OCI-LY3 (cell line): Measurements from ENCODE around the gene RSPH6A.

Experiments
- H2AFZ ChIP-seq: fragments of 200-600, 300-600 bp; shearing (Covaris generic); 2 replicates; pipeline ENCODE4 v1.6.0; 2014; ENCODE audit warnings: antibody characterized with exemption, low read depth, low read length
- H3K27ac ChIP-seq: fragments of 200-600, 300-600 bp; sonication (generic); 2 replicates; pipeline ENCODE4 v1.5.1; 2014; ENCODE audit warnings: mild to moderate bottlenecking, low read length, moderate library complexity, mixed read lengths
- H3K27me3 ChIP-seq: fragments of 200-600, 300-600 bp; sonication (generic); 2 replicates; pipeline ENCODE4 v1.6.1; 2014; ENCODE audit warnings: low read depth, low read length, mixed read lengths
- H3K36me3 ChIP-seq: fragments of 200-600, 300-600 bp; sonication (generic); replicated peaks from 2 replicates; pipeline ENCODE3; 2014; ENCODE audit warnings: low read depth, low read length, mixed read lengths
- H3K4me1 ChIP-seq: fragments of 300-600, 200-600 bp; sonication (generic); 2 replicates; pipeline ENCODE4 v1.6.1; 2014; ENCODE audit warnings: low read length, mixed read lengths
- H3K4me2 ChIP-seq: fragments of 200-600, 300-600 bp; sonication (generic); 2 replicates; pipeline ENCODE4 v1.6.1; 2014; ENCODE audit warnings: low read length, mixed read lengths
- H3K4me3 ChIP-seq: fragments of 300-600, 200-600 bp; sonication (generic); 2 replicates; pipeline ENCODE4 v1.5.1; 2014; ENCODE audit warnings: antibody characterized with exemption, mild to moderate bottlenecking, low read length, moderate library complexity
- H3K79me2 ChIP-seq: fragments of 300-600, 200-600 bp; shearing (Covaris generic); 2 replicates; pipeline ENCODE4 v1.6.1; 2014; ENCODE audit warnings: mild to moderate bottlenecking, low read length, mixed read lengths
- H3K9ac ChIP-seq: fragments of 300-600, 200-600 bp; shearing (Covaris generic); 2 replicates; pipeline ENCODE4 v1.6.0; 2014; ENCODE audit warnings: mild to moderate bottlenecking, low read length, moderate library complexity
- H3K9me3 ChIP-seq: fragments of 200-600, 300-600 bp; shearing (Covaris generic); 2 replicates; pipeline ENCODE4 v1.6.1; 2014; ENCODE audit warnings: low read length, mixed read lengths; ENCODE audit not compliant: insufficient read depth
- H4K20me1 ChIP-seq: fragments of 200-600, 300-600 bp; sonication (generic); 2 replicates; pipeline ENCODE4 v1.6.1; 2016; ENCODE audit warnings: low read length, mixed read lengths; ENCODE audit not compliant: insufficient read depth
- EZH2phosphoT487 ChIP-seq: fragments of 200-600 bp; shearing (Covaris generic); IDR thresholded peaks from 2 replicates; pipeline ENCODE4 v1.6.1; 2018; ENCODE audit warnings: antibody characterized with exemption, mixed run types, low read depth
- TF ChIP-seq, protein P1 (sequence below): fragments of 200-600, 300-600 bp; sonication (generic); IDR thresholded peaks from 2 replicates; pipeline ENCODE4 v1.5.1; 2014; ENCODE audit warnings: antibody characterized with exemption, low read length, low read depth

Gene RSPH6A

DNA sequence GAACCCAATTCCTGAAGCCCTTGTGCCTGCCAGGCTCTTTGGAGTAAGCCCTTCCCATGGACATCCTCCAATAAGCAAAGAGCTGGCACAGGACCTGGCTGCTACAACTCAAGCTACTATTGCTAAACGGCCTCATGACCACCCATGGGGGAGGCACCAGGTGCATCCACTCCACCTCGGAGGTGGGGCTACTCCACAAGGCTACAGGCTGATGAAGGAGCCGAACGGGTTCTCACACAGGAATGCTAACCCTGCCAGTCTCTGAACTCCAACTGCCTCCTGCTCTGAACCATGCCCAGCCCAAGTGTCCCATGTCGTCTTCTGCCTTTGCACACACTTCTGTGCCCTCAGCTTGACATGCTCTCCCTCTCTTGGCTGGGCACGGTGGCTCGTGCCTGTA, 37.9 kb upstream of the RSPH6A start:
- Histone ChIP-seq H3K4me1 (no peaks in the 10 kb centered on the region), H2AFZ (no peak overlapping the region), H3K79me2 (peaks cover 31% of the 10 kb centered on the region), H3K4me3 (no peak overlapping the region), H3K27ac (no peak overlapping the region), H4K20me1 (peaks cover 12% of the 10 kb centered on the region; the same call in 1 of the 2 replicates), H3K36me3 (peaks cover 59% of the 10 kb centered on the region), H3K9ac (no peak overlapping the region), H3K4me2 (no peak overlapping the region), H3K27me3 (no peaks in the 10 kb centered on the region), H3K9me3 (no peaks in the 10 kb centered on the region)
- TF ChIP-seq EZH2phosphoT487, result no peak
- TF ChIP-seq, protein P1, sequence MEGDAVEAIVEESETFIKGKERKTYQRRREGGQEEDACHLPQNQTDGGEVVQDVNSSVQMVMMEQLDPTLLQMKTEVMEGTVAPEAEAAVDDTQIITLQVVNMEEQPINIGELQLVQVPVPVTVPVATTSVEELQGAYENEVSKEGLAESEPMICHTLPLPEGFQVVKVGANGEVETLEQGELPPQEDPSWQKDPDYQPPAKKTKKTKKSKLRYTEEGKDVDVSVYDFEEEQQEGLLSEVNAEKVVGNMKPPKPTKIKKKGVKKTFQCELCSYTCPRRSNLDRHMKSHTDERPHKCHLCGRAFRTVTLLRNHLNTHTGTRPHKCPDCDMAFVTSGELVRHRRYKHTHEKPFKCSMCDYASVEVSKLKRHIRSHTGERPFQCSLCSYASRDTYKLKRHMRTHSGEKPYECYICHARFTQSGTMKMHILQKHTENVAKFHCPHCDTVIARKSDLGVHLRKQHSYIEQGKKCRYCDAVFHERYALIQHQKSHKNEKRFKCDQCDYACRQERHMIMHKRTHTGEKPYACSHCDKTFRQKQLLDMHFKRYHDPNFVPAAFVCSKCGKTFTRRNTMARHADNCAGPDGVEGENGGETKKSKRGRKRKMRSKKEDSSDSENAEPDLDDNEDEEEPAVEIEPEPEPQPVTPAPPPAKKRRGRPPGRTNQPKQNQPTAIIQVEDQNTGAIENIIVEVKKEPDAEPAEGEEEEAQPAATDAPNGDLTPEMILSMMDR, result no peak

DNA sequence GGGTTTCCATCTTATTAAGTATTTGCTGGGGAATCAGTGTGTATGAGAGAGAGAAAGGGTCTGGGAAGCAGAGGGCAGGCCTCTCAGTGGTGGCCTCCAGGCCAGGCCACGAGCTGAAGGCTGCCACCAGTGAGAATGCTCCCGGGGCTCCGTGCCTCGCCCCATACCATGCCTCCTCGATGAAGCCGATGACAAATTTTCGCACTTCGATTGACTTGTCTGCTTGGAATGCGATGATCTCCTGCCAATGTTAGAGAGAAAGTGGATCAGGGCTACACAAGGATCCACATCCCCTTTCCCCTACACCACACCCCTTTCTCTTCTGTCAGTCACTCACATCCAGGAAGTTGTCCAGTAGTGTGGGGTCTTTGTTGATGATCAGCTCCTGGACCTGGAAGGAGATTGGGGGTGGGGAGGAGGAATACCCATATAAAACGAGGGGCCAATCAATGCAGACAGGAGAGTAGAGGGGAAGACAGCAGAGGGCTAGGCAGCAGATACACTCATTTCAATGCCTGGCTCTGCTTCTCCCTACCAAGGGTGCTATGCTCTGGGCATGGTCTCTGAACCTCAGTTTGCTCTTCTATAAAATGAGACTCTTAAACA, 37.1 kb upstream of the RSPH6A start:
- TF ChIP-seq EZH2phosphoT487, result no peak
- TF ChIP-seq, protein P1, result no peak
- Histone ChIP-seq H4K20me1 (peaks cover 12% of the 10 kb centered on the region; the same call in 1 of the 2 replicates), H3K79me2 (peaks cover 27% of the 10 kb centered on the region), H3K27ac (no peak overlapping the region), H3K9ac (no peak overlapping the region), H3K4me3 (no peak overlapping the region), H2AFZ (no peak overlapping the region), H3K4me1 (no peaks in the 10 kb centered on the region), H3K27me3 (no peaks in the 10 kb centered on the region), H3K9me3 (no peaks in the 10 kb centered on the region), H3K4me2 (no peak overlapping the region), H3K36me3 (peaks cover 66% of the 10 kb centered on the region)

DNA sequence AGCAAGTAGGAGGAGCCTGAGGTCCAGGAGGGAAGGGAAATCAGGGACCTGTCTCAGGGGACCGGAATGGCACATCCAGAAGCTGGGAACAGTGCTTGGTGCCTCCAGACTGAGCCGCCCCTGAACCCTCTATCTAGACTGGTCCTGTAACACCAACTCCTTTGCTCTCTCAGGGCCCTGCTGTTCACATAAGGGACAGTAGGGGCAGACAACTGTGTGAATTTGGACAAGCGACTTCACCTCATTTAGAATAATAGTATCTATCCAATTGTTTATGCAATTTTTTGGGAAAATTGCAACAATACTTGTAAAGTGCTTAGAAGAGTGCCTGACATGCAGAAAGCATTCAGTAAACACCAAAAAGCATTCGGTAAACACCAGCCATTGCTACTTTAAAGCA, 33.8 kb upstream of the RSPH6A start:
- Histone ChIP-seq H3K79me2 (peaks cover 7% of the 10 kb centered on the region; the same call in 1 of the 2 replicates), H2AFZ (no peak overlapping the region), H4K20me1 (no peaks in the 10 kb centered on the region), H3K36me3 (peaks cover 75% of the 10 kb centered on the region), H3K4me3 (no peak overlapping the region), H3K9ac (no peak overlapping the region), H3K9me3 (no peaks in the 10 kb centered on the region), H3K27me3 (no peaks in the 10 kb centered on the region), H3K4me1 (no peaks in the 10 kb centered on the region), H3K27ac (no peak overlapping the region), H3K4me2 (no peak overlapping the region)
- TF ChIP-seq, protein P1, result no peak
- no peak for TF ChIP-seq EZH2phosphoT487

DNA sequence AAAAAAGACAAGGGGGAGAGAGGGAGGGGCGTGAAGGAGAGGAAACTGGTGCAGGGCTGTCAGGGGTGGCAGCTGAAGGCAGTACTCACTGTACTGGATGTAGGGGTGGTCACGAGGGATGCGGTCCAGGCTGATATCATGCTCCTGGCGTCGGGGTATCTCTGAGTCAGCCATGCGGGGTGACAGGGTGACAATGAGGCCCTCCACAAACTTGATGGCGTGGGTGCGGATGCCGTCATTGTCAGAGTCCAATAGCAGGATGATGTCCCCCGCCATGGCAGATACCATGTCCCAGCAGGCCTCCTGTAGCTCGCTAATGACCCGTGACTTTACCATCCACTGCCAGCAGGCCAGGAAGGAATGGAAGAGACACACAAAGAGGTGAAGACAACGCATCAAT, 32.6 kb upstream of the RSPH6A start:
- TF ChIP-seq, protein P1, result no peak
- TF ChIP-seq EZH2phosphoT487, result no peak
- no peaks in the 10 kb centered on the region for H4K20me1 ChIP-seq

More for the DNA sequence above, 32.6 kb upstream of the RSPH6A start:
- Histone ChIP-seq H3K9me3 (no peaks in the 10 kb centered on the region), H3K4me3 (no peak overlapping the region), H2AFZ (no peak overlapping the region), H3K27me3 (no peaks in the 10 kb centered on the region), H3K36me3 (peaks cover 77% of the 10 kb centered on the region), H3K9ac (no peak overlapping the region), H3K27ac (no peak overlapping the region), H3K4me2 (no peak overlapping the region), H3K4me1 (no peaks in the 10 kb centered on the region), H3K79me2 (peaks cover 7% of the 10 kb centered on the region; the same call in 1 of the 2 replicates)
